Brain microvascular endothelial cell (primary cell): ENCODE results near the gene C1QTNF5.

Source experiments
- DNase-seq: peaks from one replicate; pipeline ENCODE4 v3.0.0-alpha.2; 2020
- H3K27ac ChIP-seq: fragments of 250-450 bp; sonication (Bioruptor Pico); 2 replicates; pipeline ENCODE4 v1.5.1; 2020; ENCODE audit warnings: mild to moderate bottlenecking, moderate library complexity
- H3K27me3 ChIP-seq: fragments of 250-450 bp; sonication (Bioruptor Pico); replicated peaks from 2 replicates; pipeline ENCODE4 v1.5.1; 2020; ENCODE audit warnings: mild to moderate bottlenecking
- H3K36me3 ChIP-seq: fragments of 250-450 bp; sonication (Bioruptor Pico); replicated peaks from 2 replicates; pipeline ENCODE4 v1.5.1; 2020; ENCODE audit warnings: mild to moderate bottlenecking
- H3K4me3 ChIP-seq: 2 replicates; pipeline ENCODE4 v1.5.1; 2011; ENCODE audit warnings: low read depth, mild to moderate bottlenecking, control low read depth, low read length, moderate library complexity
- CTCF ChIP-seq: IDR thresholded peaks from 2 replicates; pipeline ENCODE4 v1.5.1; 2011; ENCODE audit warnings: low read depth, mild to moderate bottlenecking, moderate library complexity, low read length, control low read depth, inconsistent platforms; ENCODE audit errors: missing control alignments
- in situ Hi-C: cut with HindIII; loops from 2 replicates; pipeline ENCODE4 v1.10.0; 2017; ENCODE audit warnings: low sequenced_read_pairs, low pct_ligation_motif_present

C1QTNF5 gene

GRCh38 chr11:119370486-119371046 is 29.9 kb upstream of the C1QTNF5 start:
- no peak overlapping the region for H3K27ac ChIP-seq
- H3K27me3 ChIP-seq = peaks cover 14% of the 10 kb centered on the region
- in situ Hi-C loops = no loop called here
- no peak for TF ChIP-seq CTCF
- no peak overlapping the region for H3K4me3 ChIP-seq
- H3K36me3 ChIP-seq = no peaks in the 10 kb centered on the region
- DNase-seq = no peak

GRCh38 chr11:119369132-119369925 is 28.6 kb upstream of the C1QTNF5 start:
- Histone ChIP-seq H3K27me3 (peaks cover 25% of the 10 kb centered on the region), H3K4me3 (no peak overlapping the region), H3K36me3 (no peaks in the 10 kb centered on the region), H3K27ac (no peak overlapping the region)
- in situ Hi-C loops = no loop called here
- no peak for DNase-seq
- TF ChIP-seq CTCF = no peak

- Histone ChIP-seq H3K27me3 (peaks cover 29% of the 10 kb centered on the region), H3K4me3 (no peak overlapping the region), H3K27ac (no peak overlapping the region), H3K36me3 (no peaks in the 10 kb centered on the region)
- in situ Hi-C loops = no loop called here
- no peak for TF ChIP-seq CTCF
- no peak for DNase-seq
These were observed 27.7 kb upstream of the C1QTNF5 start for GRCh38 chr11:119368121-119369034.

- H3K4me3 ChIP-seq = no peak overlapping the region
- no peak for DNase-seq
- H3K36me3 ChIP-seq = no peaks in the 10 kb centered on the region
- no peak for TF ChIP-seq CTCF
- peaks cover 33% of the 10 kb centered on the region for H3K27me3 ChIP-seq
- no peak overlapping the region for H3K27ac ChIP-seq
- in situ Hi-C loops = no loop called here
These were observed 27.0 kb upstream of the C1QTNF5 start for GRCh38 chr11:119367661-119368120.

GRCh38 chr11:119366690-119367620 is 26.3 kb upstream of the C1QTNF5 start:
- Histone ChIP-seq H3K36me3 (no peaks in the 10 kb centered on the region), H3K27ac (no peak overlapping the region), H3K4me3 (no peak overlapping the region), H3K27me3 (peaks cover 33% of the 10 kb centered on the region)
- TF ChIP-seq CTCF = no peak
- in situ Hi-C loops = no loop called here
- DNase-seq = no peak
